HepG2 (cell line): ENCODE results near the gene KRTAP19-5. TPM values are rescaled to one million over a fixed set of nuclear protein-coding genes. Genes with fewer than 3 reads are reported as not detected.

ENCODE experiments used
- ATAC-seq: fragments of 200-7000 bp; cut with Tn5 transposase; 3 replicates; pipeline ENCODE4 v1.9.1; 2020; ENCODE audit warnings: mild to moderate bottlenecking, moderate library complexity
- BruUV-seq: library from RNA; stranded (reverse); fragments of 400-500 nt; replicated peaks from 2 replicates; lab custom pipeline; 2021; lab: Mats Ljungman, UMichigan
- CTCF ChIA-PET: fragments of 300-600 bp; formaldehyde crosslinking; extraction: SDS; loops from one replicate; lab custom pipeline; 2021; ENCODE audit warnings: low total read pairs, inconsistent platforms, low intra/inter-chr PET ratio; lab: Yijun Ruan, JAX
- POLR2A ChIA-PET: fragments of 350-600 bp; sonication (Branson Sonifier 250); formaldehyde crosslinking; loops from one replicate; lab custom pipeline; 2020; ENCODE audit warnings: antibody characterized with exemption, inconsistent platforms; lab: Yijun Ruan, JAX
- DNase-seq: peaks from one replicate; pipeline ENCODE4 v3.0.0-alpha.2; 2015; ENCODE audit warnings: low spot score
- FAIRE-seq: peaks from 3 replicates; lab custom pipeline; 2011; peaks lifted over from hg19 to GRCh38; lab: Jason Lieb, UNC
- H2AFZ ChIP-seq: one replicate; pipeline ENCODE4 v1.6.1; 2011; ENCODE audit warnings: low read length, inconsistent platforms
- H3K27ac ChIP-seq: fragments of 300-600 bp; 3 replicates; pipeline ENCODE4 v1.8.0; 2011; ENCODE audit warnings: mixed run types, mild to moderate bottlenecking, mixed read lengths, low read length, inconsistent platforms; ENCODE audit not compliant: insufficient read depth; ENCODE audit errors: extremely low read length
- H3K27me3 ChIP-seq, 2 experiments: fragments of 200-600 bp in 1 of 2; 2 replicates in 1 of 2; 3 replicates in 1 of 2; pipeline versions ENCODE4 v1.6.0 to v1.8.0; 2011; ENCODE audit warnings: low read length in 2 of 2, mild to moderate bottlenecking in 2 of 2, moderate library complexity in 2 of 2, inconsistent platforms in 1 of 2; ENCODE audit not compliant: insufficient read depth in 2 of 2, control insufficient read depth in 1 of 2
- H3K36me3 ChIP-seq, 2 experiments: fragments of 200-600 bp in 1 of 2; replicated peaks in 1 of 2; 2 replicates in 1 of 2; 3 replicates in 1 of 2; pipeline versions ENCODE4 v1.5.1 to v1.8.0; 2011; ENCODE audit warnings: low read length in 2 of 2, inconsistent platforms in 1 of 2; ENCODE audit not compliant: insufficient read depth in 2 of 2, control insufficient read depth in 1 of 2
- H3K4me1 ChIP-seq: 2 replicates; pipeline ENCODE4 v1.5.1; 2012; ENCODE audit warnings: low read length, inconsistent platforms; ENCODE audit not compliant: insufficient read depth
- H3K4me2 ChIP-seq: 2 replicates; pipeline ENCODE4 v1.6.0; 2011; ENCODE audit warnings: low read depth, low read length, inconsistent platforms
- H3K4me3 ChIP-seq, 3 experiments: fragments of 200-600 bp in 1 of 3; sonication (generic), shearing (Covaris generic) in 1 of 3; replicated peaks in 1 of 3; 2 replicates each; pipeline ENCODE4 v1.5.1; 2011 to 2016; ENCODE audit warnings: low read length in 3 of 3, inconsistent platforms in 2 of 3, low read depth in 2 of 3, mild to moderate bottlenecking in 2 of 3, control low read depth in 1 of 3, mixed read lengths in 1 of 3; ENCODE audit not compliant: insufficient read depth in 1 of 3
- H3K79me2 ChIP-seq: one replicate; pipeline ENCODE4 v1.6.1; 2011; ENCODE audit warnings: low read length, inconsistent platforms; ENCODE audit not compliant: insufficient read depth
- H3K9ac ChIP-seq: 2 replicates; pipeline ENCODE4 v1.6.0; 2011; ENCODE audit warnings: mild to moderate bottlenecking, low read depth, low read length, inconsistent platforms; ENCODE audit not compliant: insufficient read depth
- H3K9me3 ChIP-seq: 2 replicates; pipeline ENCODE4 v1.5.1; 2012; ENCODE audit warnings: mild to moderate bottlenecking, low read length
- H4K20me1 ChIP-seq: 2 replicates; pipeline ENCODE4 v1.6.0; 2011; ENCODE audit warnings: inconsistent platforms, mild to moderate bottlenecking, low read length, moderate library complexity; ENCODE audit not compliant: insufficient read depth
- GLI4 ChIP-seq: sonication (generic); formaldehyde crosslinking; IDR thresholded peaks from 2 replicates; pipeline ENCODE4 v1.5.1; 2020; ENCODE audit warnings: missing genetic modification reagents, mild to moderate bottlenecking, moderate library complexity, borderline replicate concordance
- HOXD1 ChIP-seq: sonication (generic); formaldehyde crosslinking; IDR thresholded peaks from 2 replicates; pipeline ENCODE4 v1.5.0; 2020; ENCODE audit warnings: missing genetic modification reagents
- KDM5B ChIP-seq: sonication (generic); formaldehyde crosslinking; IDR thresholded peaks from 2 replicates; pipeline ENCODE4 v1.4.0; 2020; ENCODE audit warnings: missing genetic modification reagents, mild to moderate bottlenecking, borderline replicate concordance
- NFAT5 ChIP-seq: sonication (generic); formaldehyde crosslinking; IDR thresholded peaks from 2 replicates; pipeline ENCODE4 v1.4.0; 2020; ENCODE audit warnings: missing genetic modification reagents
- PHF21A ChIP-seq: sonication (generic); formaldehyde crosslinking; IDR thresholded peaks from 2 replicates; pipeline ENCODE4 v1.5.0; 2020; ENCODE audit warnings: mild to moderate bottlenecking, missing genetic modification reagents
- RAD21 ChIP-seq: fragments of 450-650 bp; formaldehyde crosslinking; IDR thresholded peaks from 2 replicates; pipeline ENCODE4 v1.5.0; 2020; ENCODE audit warnings: mild to moderate bottlenecking
- RFX5 ChIP-seq: IDR thresholded peaks from 2 replicates; pipeline ENCODE4 v1.6.1; 2011; ENCODE audit warnings: low read depth, low read length, improper control_type of control experiment
- SNRNP70 ChIP-seq: fragments of 200-400 bp; formaldehyde crosslinking; IDR thresholded peaks from 2 replicates; pipeline ENCODE4 v1.6.1; 2017; ENCODE audit warnings: mild to moderate bottlenecking, low read depth, low read length, moderate library complexity
- SPEN ChIP-seq: sonication (generic); formaldehyde crosslinking; IDR thresholded peaks from 2 replicates; pipeline ENCODE4 v1.5.1; 2020; ENCODE audit warnings: low read depth, mild to moderate bottlenecking, missing genetic modification reagents
- SSRP1 ChIP-seq: IDR thresholded peaks from 2 replicates; pipeline ENCODE4 v1.6.1; 2016; ENCODE audit warnings: control low read depth
- STAT5B ChIP-seq: sonication (generic); formaldehyde crosslinking; IDR thresholded peaks from 2 replicates; pipeline ENCODE4 v1.4.0; 2020; ENCODE audit warnings: missing genetic modification reagents
- ZMYM4 ChIP-seq: sonication (generic); formaldehyde crosslinking; IDR thresholded peaks from 2 replicates; pipeline ENCODE4 v1.8.1; 2023; ENCODE audit warnings: mild to moderate bottlenecking, missing genetic modification reagents
- ZNF44 ChIP-seq: sonication (generic); formaldehyde crosslinking; IDR thresholded peaks from 2 replicates; pipeline ENCODE4 v1.5.1; 2020; ENCODE audit warnings: mild to moderate bottlenecking, missing genetic modification reagents
- ZNF562 ChIP-seq: sonication (generic); formaldehyde crosslinking; IDR thresholded peaks from 2 replicates; pipeline ENCODE4 v1.8.0; 2022; ENCODE audit warnings: missing genetic modification reagents, borderline replicate concordance
- WGBS: methylation state at CpG from one replicate; pipeline ENCODE4 v1.1.6; 2017; ENCODE audit warnings: low lambda C conversion rate; 5-methylcytosine and 5-hydroxymethylcytosine counted together
- in situ Hi-C: cut with HindIII; loops from 2 replicates; pipeline ENCODE4 v1.10.0; 2017; ENCODE audit warnings: low pct_unique_long_range_greater_than_20kb; ENCODE audit not compliant: extremely low pct_ligation_motif_present
- intact Hi-C: fragments of 100-400 bp; cut with micrococcal nuclease; formaldehyde crosslinking; loops from one replicate; pipeline ENCODE4 v1.10.0; 2022; ENCODE audit not compliant: unreplicated experiment
- polyA plus RNA-seq, 8 experiments: library from polyadenylated mRNA; depleted of rRNA in 3 of 8; stranded (reverse) in 7 of 8; unstranded in 1 of 8; fragments of >200 nt; fragmentation: Illumina TruSeq in 4 of 8; extraction: Trizol in 4 of 8; gene quantifications; 2 replicates each; pipeline versions ENCODE4 v1.2.1 to v1.2.3, GENCODE V29; 2011 to 2016; ENCODE audit warnings: low read depth in 4 of 8, missing spikeins in 1 of 8, mixed read lengths in 1 of 8; ENCODE audit not compliant: insufficient read depth in 1 of 8
- total RNA-seq, 5 experiments: library from RNA; depleted of rRNA; stranded (reverse); fragments of >200 nt; fragmentation: Illumina TruSeq; extraction: Trizol; gene quantifications; 2 replicates each; pipeline ENCODE4 v1.2.3, GENCODE V29; 2016; ENCODE audit warnings: low read depth in 1 of 5
- TF ChIP-seq, protein P1 (sequence below): sonication (generic); formaldehyde crosslinking; conservative IDR thresholded peaks from 2 replicates; pipeline ENCODE4 v1.4.0; 2020; ENCODE audit warnings: missing genetic modification reagents

Gene KRTAP19-5
- total and polyA plus RNA-seq, 2 of the 13 experiments (the other 11 are each of a cell fraction or from before 2014, with no cell fraction given), result not detected

GRCh38 chr21:30518876-30519275 lies 16.9 kb upstream of the KRTAP19-5 start:
- Histone ChIP-seq H3K36me3 (no peaks in the 10 kb centered on the region), H3K27me3 (no peaks in the 10 kb centered on the region), H3K27ac (no peak overlapping the region), H3K4me1 (no peaks in the 10 kb centered on the region), H3K9me3 (peaks cover 95% of the 10 kb centered on the region), H3K4me3 (no peak overlapping the region), H3K79me2 (no peaks in the 10 kb centered on the region), H3K4me2 (no peak overlapping the region), H2AFZ (no peak overlapping the region), H4K20me1 (no peaks in the 10 kb centered on the region), H3K9ac (no peak overlapping the region)
- ChIA-PET POLR2A (no interaction called here), CTCF (no interaction called here)
- intact Hi-C loops, result no loop called here
- DNase-seq, result no peak
- TF ChIP-seq SSRP1 (no peak), ZMYM4 (CRISPR knock-in tag) (no peak), NFAT5 (CRISPR knock-in tag) (no peak), RFX5 (no peak), PHF21A (CRISPR knock-in tag) (no peak), GLI4 (CRISPR knock-in tag) (no peak), ZNF44 (CRISPR knock-in tag) (no peak), KDM5B (CRISPR knock-in tag) (no peak), STAT5B (CRISPR knock-in tag) (no peak), SNRNP70 (no peak), ZNF562 (no peak), SPEN (CRISPR knock-in tag) (no peak), HOXD1 (CRISPR knock-in tag) (no peak), RAD21 (CRISPR knock-in tag) (no peak)
- TF ChIP-seq, protein P1, sequence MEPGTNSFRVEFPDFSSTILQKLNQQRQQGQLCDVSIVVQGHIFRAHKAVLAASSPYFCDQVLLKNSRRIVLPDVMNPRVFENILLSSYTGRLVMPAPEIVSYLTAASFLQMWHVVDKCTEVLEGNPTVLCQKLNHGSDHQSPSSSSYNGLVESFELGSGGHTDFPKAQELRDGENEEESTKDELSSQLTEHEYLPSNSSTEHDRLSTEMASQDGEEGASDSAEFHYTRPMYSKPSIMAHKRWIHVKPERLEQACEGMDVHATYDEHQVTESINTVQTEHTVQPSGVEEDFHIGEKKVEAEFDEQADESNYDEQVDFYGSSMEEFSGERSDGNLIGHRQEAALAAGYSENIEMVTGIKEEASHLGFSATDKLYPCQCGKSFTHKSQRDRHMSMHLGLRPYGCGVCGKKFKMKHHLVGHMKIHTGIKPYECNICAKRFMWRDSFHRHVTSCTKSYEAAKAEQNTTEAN (CRISPR knock-in tag), result no peak
- in situ Hi-C loops, result no loop called here
- 86% methylated on average over 1 of the region's 1 CpG for WGBS
- no TSS peak for BruUV-seq
- FAIRE-seq, result no peak
- ATAC-seq, result no peak
